Chondrocyte (in vitro differentiated cells): ENCODE data around the gene UFSP1. TPM values are rescaled to one million over a fixed set of nuclear protein-coding genes. Genes with fewer than 3 reads are reported as not detected.
"Not testable (repeated sequence)": the region's sequence is repeated elsewhere in the genome, so short reads cannot be mapped to it uniquely, and the experiment has no call there.

Source experiments
- DNase-seq: peaks from one replicate; pipeline ENCODE4 v3.0.0; 2021; ENCODE audit warnings: mixed read lengths, low spot score
- H3K27ac Mint-ChIP-seq: one replicate; pipeline ENCODE4 v1.8.0; 2021; ENCODE audit warnings: mild to moderate bottlenecking, moderate library complexity, mixed read lengths; ENCODE audit not compliant: unreplicated experiment
- H3K27me3 Mint-ChIP-seq: 2 replicates; pipeline ENCODE4 v1.8.0; 2021; ENCODE audit warnings: low read depth, mixed read lengths
- H3K36me3 Mint-ChIP-seq: 2 replicates; pipeline ENCODE4 v1.8.0; 2021; ENCODE audit warnings: low read depth, mixed read lengths
- H3K4me1 Mint-ChIP-seq: 2 replicates; pipeline ENCODE4 v1.8.0; 2021; ENCODE audit warnings: low read depth, mild to moderate bottlenecking, mixed read lengths
- H3K4me3 Mint-ChIP-seq: one replicate; pipeline ENCODE4 v1.8.0; 2021; ENCODE audit warnings: mild to moderate bottlenecking, moderate library complexity, mixed read lengths; ENCODE audit not compliant: unreplicated experiment
- H3K9me3 Mint-ChIP-seq: 2 replicates; pipeline ENCODE4 v1.8.0; 2021; ENCODE audit warnings: low read depth, mixed read lengths
- total RNA-seq: library from RNA; stranded (reverse); gene quantifications from 3 replicates; pipeline ENCODE4 v1.2.1, GENCODE V29; 2021
- TF ChIP-seq, protein P1 (sequence below): fragments of 200-600 bp; sonication (generic); IDR thresholded peaks from 2 replicates; pipeline ENCODE4 v1.5.0; 2021; ENCODE audit warnings: antibody characterized with exemption, mild to moderate bottlenecking, moderate library complexity

Gene UFSP1
- total RNA-seq, 1 donor from 2014 or later: 4.1 TPM

GRCh38 chr7:100914879-100915447 is 25.4 kb upstream of the UFSP1 start:
- Mint-ChIP-seq H3K4me1 (no peaks in the 10 kb centered on the region), H3K27ac (no peak overlapping the region), H3K36me3 (no peaks in the 10 kb centered on the region), H3K27me3 (peaks cover 17% of the 10 kb centered on the region), H3K9me3 (no peaks in the 10 kb centered on the region), H3K4me3 (no peak overlapping the region)
- TF ChIP-seq, protein P1, sequence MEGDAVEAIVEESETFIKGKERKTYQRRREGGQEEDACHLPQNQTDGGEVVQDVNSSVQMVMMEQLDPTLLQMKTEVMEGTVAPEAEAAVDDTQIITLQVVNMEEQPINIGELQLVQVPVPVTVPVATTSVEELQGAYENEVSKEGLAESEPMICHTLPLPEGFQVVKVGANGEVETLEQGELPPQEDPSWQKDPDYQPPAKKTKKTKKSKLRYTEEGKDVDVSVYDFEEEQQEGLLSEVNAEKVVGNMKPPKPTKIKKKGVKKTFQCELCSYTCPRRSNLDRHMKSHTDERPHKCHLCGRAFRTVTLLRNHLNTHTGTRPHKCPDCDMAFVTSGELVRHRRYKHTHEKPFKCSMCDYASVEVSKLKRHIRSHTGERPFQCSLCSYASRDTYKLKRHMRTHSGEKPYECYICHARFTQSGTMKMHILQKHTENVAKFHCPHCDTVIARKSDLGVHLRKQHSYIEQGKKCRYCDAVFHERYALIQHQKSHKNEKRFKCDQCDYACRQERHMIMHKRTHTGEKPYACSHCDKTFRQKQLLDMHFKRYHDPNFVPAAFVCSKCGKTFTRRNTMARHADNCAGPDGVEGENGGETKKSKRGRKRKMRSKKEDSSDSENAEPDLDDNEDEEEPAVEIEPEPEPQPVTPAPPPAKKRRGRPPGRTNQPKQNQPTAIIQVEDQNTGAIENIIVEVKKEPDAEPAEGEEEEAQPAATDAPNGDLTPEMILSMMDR: no peak
- no peak for DNase-seq

DNA sequence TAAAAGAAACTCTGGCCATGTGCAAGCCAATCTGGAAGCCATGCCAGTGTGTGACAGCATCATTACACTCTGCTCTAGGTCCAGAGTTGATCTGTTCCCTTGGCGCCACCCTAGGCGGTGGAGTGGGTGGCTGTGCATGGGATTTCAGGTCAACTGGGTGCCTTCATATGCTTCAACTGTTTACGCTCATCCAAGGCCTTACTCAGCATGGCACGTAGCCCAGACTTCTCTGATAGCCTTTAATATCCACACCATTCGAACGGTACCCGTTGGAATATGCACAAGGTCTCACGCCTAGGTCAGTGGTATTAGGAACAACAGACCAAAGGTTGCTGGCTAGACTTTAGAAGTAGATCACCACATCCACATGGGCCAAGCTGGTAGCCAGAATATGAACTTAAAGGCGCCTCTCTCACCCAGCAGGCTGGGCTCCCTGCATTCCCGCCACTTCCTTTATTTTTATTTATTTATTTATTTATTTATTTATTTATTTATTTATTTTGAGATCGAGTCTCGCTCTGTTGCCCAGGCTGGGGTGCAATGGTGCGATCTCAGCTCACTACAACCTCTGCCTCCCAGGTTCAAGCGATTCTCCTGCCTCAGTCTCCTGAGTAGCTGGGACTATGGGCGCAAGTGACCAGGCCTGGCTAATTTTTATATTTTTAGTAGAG is 24.8 kb upstream of the UFSP1 start:
- Mint-ChIP-seq H3K9me3 (no peaks in the 10 kb centered on the region), H3K27me3 (peaks cover 13% of the 10 kb centered on the region), H3K4me1 (no peaks in the 10 kb centered on the region), H3K36me3 (no peaks in the 10 kb centered on the region), H3K27ac (no peak overlapping the region), H3K4me3 (no peak overlapping the region)
- DNase-seq: no peak
- TF ChIP-seq, protein P1: no peak

GRCh38 chr7:100911484-100911883 is 22.0 kb upstream of the UFSP1 start:
- Mint-ChIP-seq H3K4me3 (no peak overlapping the region), H3K27me3 (peaks cover 11% of the 10 kb centered on the region)

DNA sequence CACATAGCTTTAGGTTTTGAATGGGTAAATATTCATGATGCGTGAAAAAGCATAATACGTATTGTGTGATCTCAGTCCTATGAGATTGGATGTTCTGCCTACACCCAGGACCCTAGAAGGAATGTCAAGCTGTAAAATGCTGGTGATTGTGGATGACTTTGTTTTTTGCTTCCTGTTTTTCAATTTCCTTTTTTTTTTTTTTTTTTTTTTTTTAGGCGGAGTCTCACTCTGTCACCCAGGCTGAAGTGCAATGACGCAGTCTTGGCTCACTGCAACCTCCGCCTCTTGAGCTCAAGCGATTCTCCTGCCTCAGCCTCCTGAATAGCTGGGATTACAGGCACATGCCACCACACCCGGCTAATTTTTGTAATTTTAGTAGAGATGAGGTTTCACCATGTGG is 20.9 kb upstream of the UFSP1 start:
- H3K27ac Mint-ChIP-seq, H3K9me3 Mint-ChIP-seq, H3K36me3 Mint-ChIP-seq, DNase-seq, H3K4me3 Mint-ChIP-seq, H3K4me1 Mint-ChIP-seq: not testable (repeated sequence)
- peaks cover 11% of the 10 kb centered on the region for H3K27me3 Mint-ChIP-seq

More at GRCh38 chr7:100911484-100911883, 22.0 kb upstream of the UFSP1 start:
- Mint-ChIP-seq H3K4me1 (no peaks in the 10 kb centered on the region), H3K9me3 (peaks cover 4% of the 10 kb centered on the region), H3K36me3 (no peaks in the 10 kb centered on the region), H3K27ac (no peak overlapping the region)
- no peak for DNase-seq
- TF ChIP-seq, protein P1: no peak

- Mint-ChIP-seq H3K4me1 (no peaks in the 10 kb centered on the region), H3K4me3 (no peak overlapping the region), H3K27me3 (peaks cover 15% of the 10 kb centered on the region), H3K9me3 (peaks cover 4% of the 10 kb centered on the region), H3K27ac (no peak overlapping the region), H3K36me3 (no peaks in the 10 kb centered on the region)
- TF ChIP-seq, protein P1: no peak
- DNase-seq: no peak
These were observed 19.0 kb upstream of the UFSP1 start for GRCh38 chr7:100908512-100908911.

DNA sequence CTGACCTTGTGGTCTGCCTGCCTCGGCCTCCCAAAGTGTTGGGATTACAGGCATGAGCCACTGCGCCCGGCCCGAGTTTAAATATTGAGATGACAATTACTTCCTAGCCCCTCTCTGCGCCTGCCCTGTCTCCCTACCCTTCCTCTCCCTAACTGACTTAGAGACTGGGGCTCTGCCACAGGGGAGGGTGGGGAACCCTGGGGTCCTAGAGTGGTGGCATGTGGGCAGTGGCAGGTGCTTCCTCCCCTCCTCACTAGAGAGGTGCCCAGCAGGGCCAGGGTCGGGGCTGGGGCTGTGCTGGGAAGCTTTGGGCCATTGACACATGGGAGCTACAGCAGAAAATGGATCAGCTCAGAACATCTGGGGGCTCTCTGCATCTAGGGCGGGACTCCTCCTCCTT is 13.1 kb upstream of the UFSP1 start:
- Mint-ChIP-seq H3K4me3 (no peak overlapping the region), H3K27me3 (peaks cover 15% of the 10 kb centered on the region), H3K27ac (no peak overlapping the region), H3K4me1 (no peaks in the 10 kb centered on the region), H3K36me3 (no peaks in the 10 kb centered on the region), H3K9me3 (no peaks in the 10 kb centered on the region)
- TF ChIP-seq, protein P1: no peak
- no peak for DNase-seq
